ENCODE data around the gene TDRD9.

- no peak for TF ChIP-seq EZH2 (IDR thresholded peaks at IDR 0.05; ENCODE audit: borderline replicate concordance, low read depth, low read length, poor library complexity, severe bottlenecking)
- TF ChIP-seq, protein P1, sequence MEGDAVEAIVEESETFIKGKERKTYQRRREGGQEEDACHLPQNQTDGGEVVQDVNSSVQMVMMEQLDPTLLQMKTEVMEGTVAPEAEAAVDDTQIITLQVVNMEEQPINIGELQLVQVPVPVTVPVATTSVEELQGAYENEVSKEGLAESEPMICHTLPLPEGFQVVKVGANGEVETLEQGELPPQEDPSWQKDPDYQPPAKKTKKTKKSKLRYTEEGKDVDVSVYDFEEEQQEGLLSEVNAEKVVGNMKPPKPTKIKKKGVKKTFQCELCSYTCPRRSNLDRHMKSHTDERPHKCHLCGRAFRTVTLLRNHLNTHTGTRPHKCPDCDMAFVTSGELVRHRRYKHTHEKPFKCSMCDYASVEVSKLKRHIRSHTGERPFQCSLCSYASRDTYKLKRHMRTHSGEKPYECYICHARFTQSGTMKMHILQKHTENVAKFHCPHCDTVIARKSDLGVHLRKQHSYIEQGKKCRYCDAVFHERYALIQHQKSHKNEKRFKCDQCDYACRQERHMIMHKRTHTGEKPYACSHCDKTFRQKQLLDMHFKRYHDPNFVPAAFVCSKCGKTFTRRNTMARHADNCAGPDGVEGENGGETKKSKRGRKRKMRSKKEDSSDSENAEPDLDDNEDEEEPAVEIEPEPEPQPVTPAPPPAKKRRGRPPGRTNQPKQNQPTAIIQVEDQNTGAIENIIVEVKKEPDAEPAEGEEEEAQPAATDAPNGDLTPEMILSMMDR (conservative IDR thresholded peaks at IDR 0.05; ENCODE audit: low read depth, low read length) = no peak
These were observed 120.7 kb downstream of the TDRD9 start for GRCh38 chr14:104048758-104049507.
